Subcutaneous abdominal adipose tissue (tissue), 5 donors: Measurements from ENCODE around the gene SAPCD2.
"Not testable (repeated sequence)": the region's sequence is repeated elsewhere in the genome, so short reads cannot be mapped to it uniquely, and the experiment has no call there.

Experiments used
- H3K27ac ChIP-seq: one replicate; pipeline ENCODE4 v1.7.0; 2013; ENCODE audit warnings: low read depth, mild to moderate bottlenecking, inconsistent platforms, low read length, moderate library complexity
- H3K27me3 ChIP-seq, 5 donors: one replicate each; pipeline ENCODE4 v1.7.0; 2013; ENCODE audit warnings: low read length in 5 of 5, inconsistent platforms in 1 of 5; ENCODE audit not compliant: control insufficient read depth in 5 of 5, insufficient read depth in 4 of 5
- H3K36me3 ChIP-seq, 5 donors: one replicate each; pipeline ENCODE4 v1.7.0; 2013; ENCODE audit warnings: low read length in 5 of 5; ENCODE audit not compliant: control insufficient read depth in 5 of 5, insufficient read depth in 5 of 5
- H3K4me1 ChIP-seq, 5 donors: one replicate each; pipeline ENCODE4 v1.7.0; 2013; ENCODE audit warnings: low read length in 5 of 5, mild to moderate bottlenecking in 3 of 5, moderate library complexity in 1 of 5; ENCODE audit not compliant: control insufficient read depth in 5 of 5, insufficient read depth in 5 of 5
- H3K4me3 ChIP-seq, 5 donors: one replicate each; pipeline ENCODE4 v1.7.0; 2013; ENCODE audit warnings: low read length in 5 of 5, low read depth in 1 of 5
- H3K9ac ChIP-seq, 5 donors: one replicate each; pipeline ENCODE4 v1.7.0; 2013; ENCODE audit warnings: low read length in 5 of 5, mild to moderate bottlenecking in 4 of 5, moderate library complexity in 3 of 5
- H3K9me3 ChIP-seq, 5 donors: one replicate each; pipeline ENCODE4 v1.7.0; 2013; ENCODE audit warnings: low read length in 5 of 5; ENCODE audit not compliant: control insufficient read depth in 5 of 5
- donor health status: healthy.
- donor health status: healthy.
- donor health status: healthy.
- donor health status: healthy.
- donor health status: healthy.

The SAPCD2 gene, protein sequence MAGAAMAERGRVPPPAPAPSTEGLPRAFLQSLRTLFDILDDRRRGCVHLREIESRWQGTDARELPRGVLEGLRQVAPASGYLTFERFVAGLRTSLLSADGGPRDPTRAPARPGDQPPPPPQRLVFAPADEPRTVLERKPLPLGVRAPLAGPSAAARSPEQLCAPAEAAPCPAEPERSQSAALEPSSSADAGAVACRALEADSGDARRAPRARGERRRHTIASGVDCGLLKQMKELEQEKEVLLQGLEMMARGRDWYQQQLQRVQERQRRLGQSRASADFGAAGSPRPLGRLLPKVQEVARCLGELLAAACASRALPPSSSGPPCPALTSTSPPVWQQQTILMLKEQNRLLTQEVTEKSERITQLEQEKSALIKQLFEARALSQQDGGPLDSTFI

DNA sequence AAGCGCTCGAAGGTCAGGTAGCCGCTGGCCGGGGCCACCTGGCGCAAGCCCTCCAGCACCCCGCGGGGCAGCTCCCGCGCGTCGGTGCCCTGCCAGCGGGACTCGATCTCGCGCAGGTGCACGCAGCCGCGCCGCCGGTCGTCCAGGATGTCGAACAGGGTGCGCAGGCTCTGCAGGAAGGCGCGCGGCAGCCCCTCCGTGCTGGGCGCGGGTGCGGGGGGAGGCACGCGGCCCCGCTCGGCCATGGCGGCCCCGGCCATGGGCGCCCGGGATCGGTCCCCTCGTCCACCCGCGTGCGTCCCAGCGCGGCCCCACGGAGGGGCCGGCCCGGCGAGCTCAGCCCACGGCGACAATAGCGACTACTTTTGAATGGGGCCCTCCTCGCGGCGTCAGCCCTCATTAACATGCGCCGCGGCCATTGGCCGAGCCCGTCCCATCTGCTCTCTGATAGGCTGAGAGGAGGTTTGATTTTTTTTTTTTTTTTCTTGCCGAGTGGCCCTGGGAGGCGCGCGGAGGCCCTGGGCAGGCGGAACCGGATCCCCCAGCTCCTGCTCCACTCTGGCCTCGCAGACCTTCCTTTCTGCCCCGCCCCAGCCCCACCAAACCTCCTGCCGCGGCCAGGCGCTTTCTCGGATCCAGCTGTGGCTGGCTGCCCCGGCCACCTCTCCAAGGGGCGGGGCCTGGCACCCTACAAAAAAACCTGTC, at the start of gene SAPCD2:
Gene SAPCD2, minus strand, starts transcription at position 357 of the 705 bp plus-strand sequence. Its CDS starts 97 bp downstream, at position 260.
- peak within 1 kb of the TSS in 4 of 5 donors; percentile 26 to 33 (median 28) for H3K9ac ChIP-seq
- peaks cover 3 to 19% (median 12%) of the 10 kb centered on the region in 5 donors for H3K27me3 ChIP-seq
- H3K27ac ChIP-seq: no peak within 1 kb of the TSS
- H3K4me1 ChIP-seq: peaks cover 0 to 18% (median 10%) of the 10 kb centered on the region in 5 donors
- peak within 1 kb of the TSS; percentile 15 to 61 (median 39) for H3K4me3 ChIP-seq
- no peaks in the 10 kb centered on the region for H3K36me3 ChIP-seq
- no peaks in the 10 kb centered on the region for H3K9me3 ChIP-seq

DNA sequence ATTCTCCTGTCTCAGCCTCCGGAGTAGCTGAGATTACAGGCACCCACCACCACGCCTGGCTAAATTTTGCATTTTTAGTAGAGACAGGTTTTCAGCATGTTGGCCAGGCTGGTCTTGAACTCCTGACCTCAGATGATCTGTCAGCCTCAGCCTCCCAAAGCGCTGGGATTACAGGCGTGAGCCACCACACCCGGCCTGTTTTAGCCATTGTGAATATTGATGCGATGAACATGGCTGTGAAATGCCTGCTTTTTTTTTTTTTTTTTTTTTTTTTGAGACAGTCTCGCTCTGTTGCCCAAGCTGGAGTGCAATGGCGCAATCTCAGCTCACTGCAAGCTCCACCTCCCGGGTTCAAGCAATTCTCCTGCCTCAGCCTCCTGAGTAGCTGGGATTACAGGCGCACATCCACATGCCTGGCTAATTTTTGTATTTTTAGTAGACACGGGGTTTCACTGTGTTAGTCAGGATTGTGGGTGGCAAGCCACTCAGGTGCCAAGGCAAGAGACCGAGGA, 47.8 kb upstream of the SAPCD2 start:
- not testable (repeated sequence) for H3K27ac ChIP-seq

DNA sequence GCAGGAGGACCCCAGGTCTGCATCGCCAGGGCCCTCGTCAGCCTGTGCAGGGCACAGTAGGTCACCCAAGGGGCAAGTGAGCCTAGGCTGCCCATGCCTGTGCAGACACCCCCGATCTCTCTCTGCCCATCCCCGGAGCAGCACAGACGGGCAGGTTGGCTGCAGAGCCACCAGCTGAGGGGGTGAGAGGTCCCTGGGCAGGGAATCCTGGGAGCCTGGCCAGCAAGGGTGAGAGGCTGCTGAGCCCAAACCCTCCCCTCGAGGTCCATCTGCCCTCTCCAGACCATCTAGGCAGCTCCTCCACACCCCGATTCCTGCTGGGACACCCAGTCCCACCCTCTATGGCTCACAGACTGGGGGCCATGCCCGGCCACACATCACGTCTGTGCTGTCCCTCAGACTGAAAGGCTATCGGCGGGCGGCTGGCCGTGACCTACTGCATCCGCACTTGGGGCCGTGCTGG, 46.9 kb upstream of the SAPCD2 start:
- Histone ChIP-seq H3K9ac (peak overlapping the region in 1 of 5 donors; percentile 10), H3K4me3 (peak overlapping the region in 1 of 5 donors; percentile 11), H3K36me3 (peaks cover 0 to 11% (median 8%) of the 10 kb centered on the region in 5 donors), H3K27ac (no peak overlapping the region), H3K27me3 (peaks cover 0 to 6% (median 0%) of the 10 kb centered on the region in 5 donors), H3K4me1 (peaks cover 0 to 35% (median 22%) of the 10 kb centered on the region in 5 donors), H3K9me3 (no peaks in the 10 kb centered on the region)

More for the DNA sequence above, 47.8 kb upstream of the SAPCD2 start:
- not testable (repeated sequence) for H3K27me3 ChIP-seq, H3K9ac ChIP-seq, H3K9me3 ChIP-seq, H3K36me3 ChIP-seq, H3K4me3 ChIP-seq
- peaks cover 0 to 35% (median 21%) of the 10 kb centered on the region in 5 donors for H3K4me1 ChIP-seq

DNA sequence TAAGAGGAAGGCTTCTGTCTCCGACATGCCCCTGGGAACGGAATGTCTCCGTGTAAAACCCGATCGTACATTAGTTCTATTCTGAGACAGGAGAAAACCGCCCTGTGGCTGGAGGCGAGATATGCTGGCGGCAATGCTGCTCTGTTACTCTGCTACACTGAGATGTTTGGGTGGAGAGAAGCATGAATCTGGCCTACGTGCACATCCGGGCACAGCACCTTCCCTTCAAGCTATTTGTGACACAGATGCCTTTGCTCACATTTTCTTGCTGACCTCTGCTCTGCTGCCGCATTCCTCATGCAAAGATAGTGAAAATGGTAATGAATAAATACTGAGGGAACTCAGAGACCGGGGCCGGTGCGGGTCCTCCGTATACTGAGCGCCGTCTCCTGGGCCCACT, 46.4 kb upstream of the SAPCD2 start:
- no peak overlapping the region for H3K27ac ChIP-seq
- H3K4me3 ChIP-seq: no peak overlapping the region
- H3K36me3 ChIP-seq: peaks cover 0 to 16% (median 14%) of the 10 kb centered on the region in 5 donors
- no peaks in the 10 kb centered on the region for H3K9me3 ChIP-seq
- no peak overlapping the region for H3K9ac ChIP-seq
- H3K27me3 ChIP-seq: peaks cover 0 to 6% (median 0%) of the 10 kb centered on the region in 5 donors
- peaks cover 0 to 35% (median 22%) of the 10 kb centered on the region in 5 donors for H3K4me1 ChIP-seq

DNA sequence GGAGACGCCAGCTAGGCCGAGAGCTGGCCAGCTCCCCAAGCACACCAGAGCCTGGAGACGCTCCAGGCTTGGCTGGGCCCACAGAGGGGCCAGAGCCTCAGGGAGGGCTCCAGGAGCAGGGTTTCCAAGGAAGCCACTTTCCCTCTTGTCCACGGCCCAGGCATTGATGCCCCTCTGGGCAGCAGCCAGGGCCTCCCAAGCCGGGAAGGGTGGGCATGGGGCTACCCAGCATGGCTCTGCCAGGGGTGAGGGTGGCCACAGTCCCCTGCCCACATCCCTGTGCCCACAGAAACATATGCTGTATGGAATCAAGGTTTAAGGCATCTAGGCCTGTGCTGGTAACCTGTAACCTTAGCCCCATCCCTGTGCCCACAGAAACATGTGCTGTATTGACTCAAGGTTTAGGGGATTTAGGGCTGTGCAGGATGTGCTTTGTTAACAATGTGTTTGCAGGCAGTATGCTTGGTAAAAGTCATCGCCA, 45.7 kb upstream of the SAPCD2 start:
- H3K4me3 ChIP-seq: no peak overlapping the region
- H3K27ac ChIP-seq: no peak overlapping the region
- peaks cover 0 to 23% (median 15%) of the 10 kb centered on the region in 5 donors for H3K36me3 ChIP-seq
- H3K4me1 ChIP-seq: peaks cover 0 to 35% (median 22%) of the 10 kb centered on the region in 5 donors
- H3K9ac ChIP-seq: peak overlapping the region in 1 of 5 donors; percentile 25
- H3K27me3 ChIP-seq: peaks cover 0 to 6% (median 0%) of the 10 kb centered on the region in 5 donors
- no peaks in the 10 kb centered on the region for H3K9me3 ChIP-seq

DNA sequence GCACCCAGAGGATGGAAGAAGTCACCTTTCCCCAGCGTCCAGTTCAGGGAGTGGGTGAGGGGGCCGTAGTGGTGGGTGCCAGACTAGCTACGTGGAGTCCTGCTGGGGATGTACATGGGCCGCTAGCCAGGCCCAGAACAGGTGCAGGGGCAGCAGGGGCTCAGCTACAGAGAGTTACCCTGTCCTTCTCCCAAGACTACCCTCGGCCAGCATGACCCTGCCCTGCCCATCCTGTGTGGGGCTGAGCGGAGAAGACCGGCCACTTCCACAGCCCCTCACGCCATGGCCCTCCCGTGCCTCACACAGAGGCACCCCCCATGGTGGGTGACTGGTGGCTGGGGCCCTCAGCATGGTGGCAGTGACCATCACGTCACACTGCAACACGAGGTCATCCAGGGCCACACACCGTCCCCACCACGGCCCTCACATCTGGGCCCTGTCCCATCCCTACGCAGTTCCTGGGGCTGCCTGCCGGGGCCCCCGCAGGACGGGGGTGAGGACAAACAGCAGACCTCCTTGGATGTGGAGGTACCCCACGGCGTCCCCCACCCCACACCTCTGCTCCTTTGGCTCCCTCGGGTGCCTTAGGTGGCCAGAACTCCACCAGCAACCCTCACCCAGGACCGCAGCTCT, 45.2 kb upstream of the SAPCD2 start:
- Histone ChIP-seq H3K9ac (peak overlapping the region in 2 of 5 donors; percentile 61 to 71), H3K9me3 (no peaks in the 10 kb centered on the region), H3K4me3 (peak overlapping the region in 3 of 5 donors; percentile 55 to 72 (median 57)), H3K36me3 (peaks cover 0 to 29% (median 21%) of the 10 kb centered on the region in 5 donors), H3K27me3 (peaks cover 0 to 6% (median 0%) of the 10 kb centered on the region in 5 donors), H3K4me1 (peaks cover 0 to 35% (median 22%) of the 10 kb centered on the region in 5 donors), H3K27ac (no peak overlapping the region)

DNA sequence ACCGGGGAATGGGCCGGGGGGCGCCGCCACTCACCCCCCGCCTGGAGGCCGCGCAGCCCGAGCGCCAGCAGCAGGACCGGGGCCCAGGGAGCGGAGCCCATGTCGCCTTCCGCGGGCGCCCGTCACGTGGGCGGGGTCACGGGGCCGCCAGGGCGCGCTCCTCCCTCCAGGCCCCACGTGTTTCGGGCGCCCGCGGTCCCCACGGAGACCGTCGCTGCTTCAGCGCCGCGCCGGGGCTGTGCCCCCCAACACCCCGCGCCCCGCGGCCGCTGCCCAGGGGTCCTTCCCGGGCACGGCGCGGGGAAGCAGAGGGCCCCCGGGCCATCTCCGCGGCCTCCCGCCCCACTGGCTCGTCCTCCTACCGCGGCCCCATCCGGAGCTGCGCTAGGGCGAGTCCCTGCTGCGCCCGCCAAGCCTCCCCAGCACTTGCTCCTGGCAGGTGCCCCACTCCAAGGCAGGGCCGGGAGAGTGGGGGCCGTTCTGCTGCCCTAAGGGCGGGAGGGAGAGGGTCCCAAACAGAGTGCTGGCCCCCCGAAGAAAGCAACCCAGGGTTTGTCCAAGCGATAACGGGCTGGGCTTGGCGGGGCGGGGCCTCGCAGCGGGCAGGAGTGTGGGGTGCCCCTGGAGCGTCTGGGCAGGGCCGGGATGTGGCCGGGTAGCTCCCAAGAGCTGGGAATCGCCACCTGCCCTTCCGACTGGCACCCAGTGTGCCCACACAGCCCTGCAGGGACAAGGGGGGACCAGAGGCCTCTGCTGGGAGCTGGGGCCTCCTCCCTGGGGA, 44.4 kb upstream of the SAPCD2 start, which contains the start of gene DPP7:
Gene DPP7, minus strand, starts transcription at position 121 of the 781 bp plus-strand sequence. Its CDS starts 20 bp downstream, at position 101.
- no peak within 1 kb of the TSS for H3K27ac ChIP-seq
- H3K9me3 ChIP-seq: no peaks in the 10 kb centered on the region
- peak within 1 kb of the TSS in 4 of 5 donors; percentile 55 to 71 (median 58) for H3K9ac ChIP-seq
- H3K4me1 ChIP-seq: peaks cover 0 to 35% (median 22%) of the 10 kb centered on the region in 5 donors
- H3K27me3 ChIP-seq: peaks cover 0 to 6% (median 0%) of the 10 kb centered on the region in 5 donors
- peaks cover 0 to 36% (median 28%) of the 10 kb centered on the region in 5 donors for H3K36me3 ChIP-seq
- H3K4me3 ChIP-seq: peak within 1 kb of the TSS in 4 of 5 donors; percentile 44 to 72 (median 56)

DNA sequence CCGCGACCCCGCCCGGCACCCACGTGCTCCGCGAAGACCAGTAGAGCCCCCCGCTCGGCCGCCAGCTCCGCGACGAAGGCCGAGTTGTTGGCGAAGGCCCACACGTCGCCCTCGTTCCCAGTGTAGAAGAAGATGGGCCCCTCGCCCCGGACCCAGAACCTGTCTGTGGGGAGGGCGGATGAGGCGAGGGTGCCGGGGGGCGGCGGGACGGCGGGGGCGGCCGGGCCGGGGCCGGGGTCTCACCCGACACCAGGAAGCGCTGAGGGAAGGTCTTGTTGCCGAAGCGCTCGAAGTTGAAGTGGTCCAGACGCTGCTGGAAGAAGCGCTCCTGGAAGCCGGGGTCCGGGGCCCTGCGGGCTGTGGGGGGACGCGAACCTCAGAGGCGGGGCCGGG, 43.9 kb upstream of the SAPCD2 start:
- Histone ChIP-seq H3K27me3 (peaks cover 0 to 6% (median 0%) of the 10 kb centered on the region in 5 donors), H3K9ac (peak overlapping the region in 2 of 5 donors; percentile 55 to 56), H3K4me3 (peak overlapping the region in 4 of 5 donors; percentile 44 to 72 (median 56)), H3K4me1 (peaks cover 0 to 35% (median 22%) of the 10 kb centered on the region in 5 donors), H3K9me3 (no peaks in the 10 kb centered on the region), H3K36me3 (peaks cover 0 to 41% (median 34%) of the 10 kb centered on the region in 5 donors), H3K27ac (no peak overlapping the region)
